DND-41 (cell line): Measurements from ENCODE around the gene PLCD3.

Source experiments
- CTCF ChIP-seq: IDR thresholded peaks from 2 replicates; pipeline ENCODE4 v1.5.1; 2012; ENCODE audit warnings: borderline replicate concordance, low read length, moderate library complexity, mild to moderate bottlenecking; ENCODE audit not compliant: poor library complexity, severe bottlenecking; ENCODE audit errors: extremely low read depth
- EZH2 ChIP-seq: IDR thresholded peaks from 3 replicates; pipeline ENCODE4 v1.6.1; 2012; ENCODE audit warnings: borderline replicate concordance, low read depth, mild to moderate bottlenecking, moderate library complexity, low read length, inconsistent platforms; ENCODE audit not compliant: severe bottlenecking

- no peak for TF ChIP-seq CTCF
- no peak for TF ChIP-seq EZH2
These were observed 61.5 kb downstream of the PLCD3 start for GRCh38 chr17:45070809-45071208.
